H9 (cell line): ENCODE results near the gene MEPCE. TPM values are rescaled to one million over a fixed set of nuclear protein-coding genes. Genes with fewer than 3 reads are reported as not detected.

ENCODE experiments used
- DNase-seq: peaks from one replicate; pipeline ENCODE4 v3.0.0-alpha.2; 2017
- H2AFZ ChIP-seq: one replicate; pipeline ENCODE4 v1.6.1; 2013; ENCODE audit warnings: mild to moderate bottlenecking, low read length, control low read depth, moderate library complexity
- H2AK5ac ChIP-seq: 2 replicates; pipeline ENCODE4 v1.6.1; 2013; ENCODE audit warnings: low read length, control low read depth, mixed read lengths; ENCODE audit not compliant: insufficient read length
- H2BK120ac ChIP-seq: one replicate; pipeline ENCODE4 v1.6.1; 2013; ENCODE audit warnings: low read depth, mild to moderate bottlenecking, low read length, control low read depth, inconsistent platforms; ENCODE audit not compliant: poor library complexity, severe bottlenecking
- H2BK12ac ChIP-seq: 2 replicates; pipeline ENCODE4 v1.6.1; 2013; ENCODE audit warnings: low read length, control low read depth, mixed read lengths, low read depth; ENCODE audit not compliant: insufficient read length
- H2BK15ac ChIP-seq: 2 replicates; pipeline ENCODE4 v1.6.1; 2013; ENCODE audit warnings: low read depth, low read length, control low read depth
- H2BK20ac ChIP-seq: one replicate; pipeline ENCODE4 v1.6.1; 2013; ENCODE audit warnings: low read depth, mild to moderate bottlenecking, low read length, control low read depth, inconsistent platforms; ENCODE audit not compliant: poor library complexity, severe bottlenecking
- H2BK5ac ChIP-seq: 2 replicates; pipeline ENCODE4 v1.6.1; 2013; ENCODE audit warnings: low read length, control low read depth, mixed read lengths; ENCODE audit not compliant: insufficient read length
- H3K14ac ChIP-seq: 2 replicates; pipeline ENCODE4 v1.6.1; 2013; ENCODE audit warnings: low read length, control low read depth; ENCODE audit not compliant: insufficient read depth
- H3K18ac ChIP-seq: 2 replicates; pipeline ENCODE4 v1.6.1; 2013; ENCODE audit warnings: low read depth, mild to moderate bottlenecking, mixed read lengths, low read length, control low read depth; ENCODE audit not compliant: insufficient read length
- H3K23ac ChIP-seq: 2 replicates; pipeline ENCODE4 v1.6.1; 2013; ENCODE audit warnings: low read length, control low read depth, mixed read lengths, low read depth; ENCODE audit not compliant: insufficient read length
- H3K23me2 ChIP-seq: 2 replicates; pipeline ENCODE4 v1.6.1; 2013; ENCODE audit warnings: low read depth, mild to moderate bottlenecking, mixed read lengths, low read length, control low read depth; ENCODE audit not compliant: insufficient read length, poor library complexity, severe bottlenecking
- H3K27ac ChIP-seq: 2 replicates; pipeline ENCODE4 v1.5.1; 2013; ENCODE audit warnings: low read length, control low read depth, mixed read lengths, low read depth; ENCODE audit not compliant: insufficient read length
- H3K27me3 ChIP-seq: 2 replicates; pipeline ENCODE4 v1.6.1; 2013; ENCODE audit warnings: low read length, control low read depth, inconsistent platforms; ENCODE audit not compliant: insufficient read depth
- H3K4ac ChIP-seq: 2 replicates; pipeline ENCODE4 v1.6.1; 2013; ENCODE audit warnings: low read depth, mild to moderate bottlenecking, control low read depth, inconsistent platforms, low read length, moderate library complexity
- H3K4me1 ChIP-seq: 2 replicates; pipeline ENCODE4 v1.6.1; 2013; ENCODE audit warnings: low read length, control low read depth, inconsistent platforms; ENCODE audit not compliant: insufficient read depth
- H3K4me2 ChIP-seq: 2 replicates; pipeline ENCODE4 v1.6.1; 2013; ENCODE audit warnings: low read length, control low read depth, mixed read lengths; ENCODE audit not compliant: insufficient read length, insufficient read depth
- H3K56ac ChIP-seq: 2 replicates; pipeline ENCODE4 v1.6.1; 2013; ENCODE audit warnings: low read depth, mild to moderate bottlenecking, mixed read lengths, low read length, control low read depth; ENCODE audit not compliant: insufficient read length
- H3K79me1 ChIP-seq: 2 replicates; pipeline ENCODE4 v1.6.1; 2013; ENCODE audit warnings: low read depth, mild to moderate bottlenecking, moderate library complexity, low read length, control low read depth, inconsistent platforms; ENCODE audit not compliant: insufficient read depth, poor library complexity, severe bottlenecking
- H3K79me2 ChIP-seq: 2 replicates; pipeline ENCODE4 v1.6.1; 2013; ENCODE audit warnings: low read length, control low read depth, inconsistent platforms; ENCODE audit not compliant: insufficient read depth
- H3K9ac ChIP-seq: 2 replicates; pipeline ENCODE4 v1.6.1; 2013; ENCODE audit warnings: low read length, control low read depth, mixed read lengths; ENCODE audit not compliant: insufficient read length; ENCODE audit errors: extremely low read depth
- H3K9me3 ChIP-seq: one replicate; pipeline ENCODE4 v1.6.1; 2013; ENCODE audit warnings: low read depth, low read length, inconsistent platforms; ENCODE audit not compliant: control insufficient read depth
- H3T11ph ChIP-seq: one replicate; pipeline ENCODE4 v1.6.1; 2013; ENCODE audit warnings: mild to moderate bottlenecking, low read length, control low read depth, inconsistent platforms
- H4K20me1 ChIP-seq: one replicate; pipeline ENCODE4 v1.6.1; 2013; ENCODE audit not compliant: control insufficient read depth, insufficient read length, insufficient read depth
- H4K5ac ChIP-seq: 2 replicates; pipeline ENCODE4 v1.6.1; 2013; ENCODE audit warnings: low read depth, mild to moderate bottlenecking, mixed read lengths, low read length, control low read depth; ENCODE audit not compliant: insufficient read length
- H4K8ac ChIP-seq: replicated peaks from 2 replicates; pipeline ENCODE4 v1.6.1; 2013; ENCODE audit warnings: low read length, control low read depth, mixed read lengths, low read depth; ENCODE audit not compliant: insufficient read length
- H4K91ac ChIP-seq: 2 replicates; pipeline ENCODE4 v1.6.1; 2013; ENCODE audit warnings: low read depth, mild to moderate bottlenecking, moderate library complexity, mixed read lengths, low read length, control low read depth; ENCODE audit not compliant: insufficient read length
- H3K27ac Mint-ChIP-seq, 3 experiments: 2 replicates in 2 of 3; 3 replicates in 1 of 3; pipeline ENCODE4 v1.8.0; 2020 to 2021; ENCODE audit warnings: mixed read lengths in 3 of 3, mild to moderate bottlenecking in 1 of 3, moderate library complexity in 1 of 3
- H3K27me3 Mint-ChIP-seq: 2 replicates; pipeline ENCODE4 v1.8.0; 2021; ENCODE audit warnings: low read depth, mild to moderate bottlenecking, moderate library complexity, mixed read lengths
- H3K36me3 Mint-ChIP-seq, 3 experiments: 2 replicates in 2 of 3; 3 replicates in 1 of 3; pipeline ENCODE4 v1.8.0; 2020 to 2021; ENCODE audit warnings: low read depth in 3 of 3, mixed read lengths in 3 of 3; ENCODE audit not compliant: insufficient read depth in 1 of 3
- H3K4me1 Mint-ChIP-seq, 2 experiments: 2 replicates each; pipeline ENCODE4 v1.8.0; 2020; ENCODE audit warnings: mixed read lengths in 2 of 2
- H3K4me3 Mint-ChIP-seq, 2 experiments: 2 replicates in 1 of 2; 3 replicates in 1 of 2; pipeline ENCODE4 v1.8.0; 2020 to 2021; ENCODE audit warnings: mild to moderate bottlenecking in 2 of 2, mixed read lengths in 2 of 2, moderate library complexity in 1 of 2
- H3K9me3 Mint-ChIP-seq, 2 experiments: 2 replicates in 1 of 2; 3 replicates in 1 of 2; pipeline ENCODE4 v1.8.0; 2020; ENCODE audit warnings: mild to moderate bottlenecking in 2 of 2, mixed read lengths in 2 of 2, moderate library complexity in 1 of 2
- WGBS: extraction: QIAGEN DNeasy Blood & Tissue Kit; methylation state at CpG from one replicate; pipeline ENCODE4 v1.1.7; 2013; ENCODE audit warnings: missing lambda C conversion rate, low lambda C conversion rate, mixed read lengths; ENCODE audit not compliant: insufficient read length; ENCODE audit errors: extremely low coverage; 5-methylcytosine and 5-hydroxymethylcytosine counted together
- total RNA-seq: library from RNA; stranded (reverse); gene quantifications from 2 replicates; pipeline ENCODE4 v1.2.1, GENCODE V29; 2021
- TF ChIP-seq, protein P1 (sequence below): fragments of 200-600 bp; sonication (generic); conservative IDR thresholded peaks from 3 replicates; pipeline ENCODE4 v1.8.0; 2021; ENCODE audit warnings: antibody characterized with exemption, mild to moderate bottlenecking

MEPCE gene
- total RNA-seq, 1 experiment from 2014 or later: 68.0 TPM

- no peak overlapping the region for H2AFZ ChIP-seq
These were observed 27.4 kb downstream of the MEPCE start for GRCh38 chr7:100457033-100457432.

More at GRCh38 chr7:100457033-100457432, 27.4 kb downstream of the MEPCE start:
- H3K9me3 Mint-ChIP-seq: no peaks in the 10 kb centered on the region; a peak in 1 of 5 replicates
- H3K27me3 Mint-ChIP-seq: peaks cover 3% of the 10 kb centered on the region; the same call in 1 of the 2 replicates
- Histone ChIP-seq H3K4me2 (no peak overlapping the region), H3K9ac (no peak overlapping the region), H4K8ac (no peak overlapping the region), H3K79me1 (no peaks in the 10 kb centered on the region), H2BK5ac (no peak overlapping the region), H2AK5ac (no peak overlapping the region), H3K27me3 (no peaks in the 10 kb centered on the region), H4K20me1 (no peaks in the 10 kb centered on the region), H3K23me2 (no peaks in the 10 kb centered on the region), H3K18ac (no peak overlapping the region), H3K27ac (no peak overlapping the region), H2BK120ac (no peak overlapping the region), H3K4ac (no peak overlapping the region), H2BK15ac (no peak overlapping the region), H4K91ac (no peak overlapping the region), H2BK12ac (no peak overlapping the region), H4K5ac (no peak overlapping the region), H3K14ac (no peak overlapping the region), H3K56ac (no peak overlapping the region), H3K4me1 (no peaks in the 10 kb centered on the region), H3K79me2 (no peaks in the 10 kb centered on the region), H2BK20ac (no peak overlapping the region), H3K23ac (no peak overlapping the region), H3K9me3 (no peaks in the 10 kb centered on the region), H3T11ph (no peak overlapping the region)
- H3K4me1 Mint-ChIP-seq: peaks cover 7 to 13% of the 10 kb centered on the region in 2 experiments
- TF ChIP-seq, protein P1, sequence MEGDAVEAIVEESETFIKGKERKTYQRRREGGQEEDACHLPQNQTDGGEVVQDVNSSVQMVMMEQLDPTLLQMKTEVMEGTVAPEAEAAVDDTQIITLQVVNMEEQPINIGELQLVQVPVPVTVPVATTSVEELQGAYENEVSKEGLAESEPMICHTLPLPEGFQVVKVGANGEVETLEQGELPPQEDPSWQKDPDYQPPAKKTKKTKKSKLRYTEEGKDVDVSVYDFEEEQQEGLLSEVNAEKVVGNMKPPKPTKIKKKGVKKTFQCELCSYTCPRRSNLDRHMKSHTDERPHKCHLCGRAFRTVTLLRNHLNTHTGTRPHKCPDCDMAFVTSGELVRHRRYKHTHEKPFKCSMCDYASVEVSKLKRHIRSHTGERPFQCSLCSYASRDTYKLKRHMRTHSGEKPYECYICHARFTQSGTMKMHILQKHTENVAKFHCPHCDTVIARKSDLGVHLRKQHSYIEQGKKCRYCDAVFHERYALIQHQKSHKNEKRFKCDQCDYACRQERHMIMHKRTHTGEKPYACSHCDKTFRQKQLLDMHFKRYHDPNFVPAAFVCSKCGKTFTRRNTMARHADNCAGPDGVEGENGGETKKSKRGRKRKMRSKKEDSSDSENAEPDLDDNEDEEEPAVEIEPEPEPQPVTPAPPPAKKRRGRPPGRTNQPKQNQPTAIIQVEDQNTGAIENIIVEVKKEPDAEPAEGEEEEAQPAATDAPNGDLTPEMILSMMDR: no peak
- WGBS: no CpG with 5 or more reads among the region's 6 CpGs
- no peak overlapping the region for H3K4me3 Mint-ChIP-seq
- DNase-seq: no peak
- no peak overlapping the region for H3K27ac Mint-ChIP-seq
- no peaks in the 10 kb centered on the region; a peak in 1 of 7 replicates for H3K36me3 Mint-ChIP-seq
